GM21723 (cell line): ENCODE measurements around the gene TRMT44.
"Not testable (repeated sequence)": the region's sequence is repeated elsewhere in the genome, so short reads cannot be mapped to it uniquely, and the experiment has no call there.

Experiments used
- ATAC-seq: cut with Tn5 transposase; IDR thresholded peaks from one replicate; pipeline ENCODE4 v1.9.1; 2021; ENCODE audit warnings: mild to moderate bottlenecking, moderate library complexity; ENCODE audit not compliant: unreplicated experiment

Gene TRMT44

DNA sequence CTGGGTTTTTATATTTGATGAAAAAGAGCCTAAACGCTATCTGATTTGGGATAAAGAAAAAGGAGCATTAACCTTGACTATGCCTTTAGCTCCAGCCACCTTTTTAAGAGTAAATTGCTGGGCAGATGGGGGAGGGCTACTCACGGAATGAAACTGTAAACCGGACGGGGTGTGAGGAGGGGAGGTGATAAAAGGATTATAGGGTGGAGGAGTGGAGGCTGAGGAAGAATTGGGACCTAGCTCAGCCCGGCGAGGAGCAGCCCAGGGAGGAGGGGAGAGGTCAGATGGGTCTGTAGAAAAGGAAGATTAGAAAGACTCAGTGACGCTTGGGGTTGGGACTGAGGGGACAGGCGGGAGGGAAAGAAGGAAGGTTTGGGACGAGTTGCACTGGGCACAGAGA lies 46.1 kb downstream of the TRMT44 start:
- ATAC-seq, result not testable (repeated sequence)

- ATAC-seq, result no peak
These were observed 48.3 kb downstream of the TRMT44 start for GRCh38 chr4:8488791-8489369.

DNA sequence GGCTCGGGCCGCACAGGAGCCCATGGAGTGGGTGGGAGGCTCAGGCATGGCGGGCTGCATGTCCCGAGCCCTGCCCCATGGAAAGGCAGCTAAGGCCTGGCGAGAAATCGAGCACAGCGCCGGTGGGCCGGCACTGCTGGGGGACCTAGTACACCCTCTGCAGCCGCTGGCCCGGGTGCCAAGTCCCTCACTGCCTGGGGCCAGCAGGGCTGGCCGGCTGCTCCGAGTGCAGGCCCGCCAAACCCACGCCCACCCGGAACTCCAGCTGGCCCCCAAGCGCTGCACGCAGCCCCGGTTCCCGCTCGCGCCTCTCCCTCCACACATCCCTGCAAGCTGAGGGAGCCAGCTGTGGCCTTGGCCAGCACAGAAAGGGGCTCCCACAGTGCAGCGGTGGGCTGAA lies 50.9 kb downstream of the TRMT44 start:
- ATAC-seq, result not testable (repeated sequence)

DNA sequence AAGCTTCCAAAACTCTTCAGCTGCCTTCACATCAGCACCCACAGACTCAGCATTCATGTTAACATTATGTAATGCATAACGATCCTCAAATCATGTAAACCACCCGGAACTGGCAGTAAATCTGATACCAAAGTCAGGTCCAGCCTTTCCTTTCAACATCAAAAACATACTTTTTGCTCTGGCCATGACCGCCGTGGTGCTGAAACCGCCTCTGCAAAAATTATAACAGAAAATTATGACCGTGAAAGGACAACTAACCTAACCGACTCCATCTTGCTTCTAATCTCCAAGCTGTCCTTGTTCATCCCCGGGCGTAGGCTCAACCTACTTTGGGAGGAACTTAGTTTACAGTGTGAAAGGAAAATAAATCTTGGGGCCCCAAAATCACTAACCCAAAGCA lies 51.6 kb downstream of the TRMT44 start:
- ATAC-seq, result no peak

DNA sequence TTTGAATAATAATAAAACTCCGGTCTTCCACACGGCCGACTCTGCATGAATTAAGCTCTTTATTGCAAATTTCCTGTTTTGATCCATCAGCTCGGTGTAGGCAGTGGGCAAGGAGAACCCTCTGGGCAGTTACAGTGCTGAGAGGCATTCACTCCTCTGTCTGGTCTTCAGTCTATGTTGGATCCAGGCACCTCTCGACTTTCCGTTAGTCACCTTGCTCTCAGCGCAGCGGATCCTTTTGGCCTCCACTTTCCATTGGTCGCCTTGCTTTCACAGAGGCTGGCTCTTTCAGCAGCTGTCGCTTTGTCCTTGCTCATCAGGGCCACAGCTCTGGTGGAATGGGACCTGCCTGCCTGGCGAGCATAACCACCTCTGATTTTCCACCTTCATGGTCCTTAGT lies 52.9 kb downstream of the TRMT44 start:
- ATAC-seq, result no peak

DNA sequence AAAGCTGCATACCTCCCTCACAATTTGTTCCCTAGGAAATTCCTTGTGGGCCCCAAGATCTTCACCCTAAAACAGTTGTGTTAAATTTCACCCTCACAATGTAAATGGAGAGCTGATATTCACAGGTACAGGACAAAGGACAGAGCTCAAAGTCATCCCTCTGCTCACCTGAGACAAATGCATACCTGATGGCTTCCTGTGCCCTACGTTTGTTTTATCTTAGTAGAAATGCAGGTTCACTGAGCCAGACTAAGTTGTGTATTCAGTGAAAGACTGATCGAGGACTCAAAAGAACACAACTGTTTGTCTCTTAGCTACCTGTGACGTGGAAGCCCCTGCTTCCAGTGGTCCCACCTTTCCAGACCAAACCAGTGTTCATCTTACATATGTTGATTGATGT lies 53.6 kb downstream of the TRMT44 start:
- ATAC-seq, result no peak

- no peak for ATAC-seq
These were observed 54.5 kb downstream of the TRMT44 start for GRCh38 chr4:8494983-8495548.

DNA sequence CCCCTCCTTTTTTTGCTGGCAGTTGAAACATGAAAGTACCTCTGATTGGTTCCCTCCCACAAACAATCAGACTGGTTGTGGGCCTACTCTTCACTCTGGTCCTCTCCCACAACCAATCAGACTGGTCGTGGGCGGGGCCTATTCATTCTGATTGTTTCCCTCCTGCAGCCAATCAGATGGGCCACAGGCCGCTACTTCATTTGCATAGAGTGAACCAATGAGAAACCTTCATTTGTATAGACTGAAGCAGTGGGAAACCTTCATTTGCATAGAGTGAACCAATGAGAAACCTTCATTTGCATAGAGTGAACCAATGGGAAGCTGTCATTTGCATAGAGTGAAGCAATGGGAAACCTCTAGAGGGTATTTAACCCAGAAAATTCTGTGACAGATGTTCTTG lies 55.2 kb downstream of the TRMT44 start:
- no peak for ATAC-seq

- no peak for ATAC-seq
These were observed 57.2 kb downstream of the TRMT44 start for GRCh38 chr4:8497762-8498161.

DNA sequence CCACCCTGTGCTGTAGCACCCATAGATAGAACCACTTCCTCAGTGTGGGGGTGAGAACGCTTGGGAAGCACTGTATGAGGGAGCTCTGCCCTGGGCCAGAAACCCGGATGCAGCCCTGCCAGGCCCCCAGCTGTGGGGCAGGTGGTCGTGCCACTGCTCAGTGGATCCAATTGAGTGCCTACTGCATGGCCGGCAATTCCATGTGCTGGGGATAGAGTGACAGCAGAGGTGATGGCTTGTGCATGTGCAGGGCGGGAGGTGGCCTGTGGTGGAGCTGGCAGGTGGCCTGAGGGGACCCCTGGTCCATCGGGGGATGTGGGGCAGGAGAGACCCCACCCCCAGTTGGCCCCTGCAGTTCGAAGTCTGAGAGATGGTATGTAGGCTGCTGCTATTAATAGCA lies 60.4 kb downstream of the TRMT44 start:
- no peak for ATAC-seq

- no peak for ATAC-seq
These were observed 61.2 kb downstream of the TRMT44 start for GRCh38 chr4:8501781-8502180.

- no peak for ATAC-seq
These were observed 61.8 kb downstream of the TRMT44 start for GRCh38 chr4:8502371-8502770.

- no peak for ATAC-seq
These were observed 62.4 kb downstream of the TRMT44 start for GRCh38 chr4:8502836-8503585.

- ATAC-seq, result no peak
These were observed 63.2 kb downstream of the TRMT44 start for GRCh38 chr4:8503801-8504200.

DNA sequence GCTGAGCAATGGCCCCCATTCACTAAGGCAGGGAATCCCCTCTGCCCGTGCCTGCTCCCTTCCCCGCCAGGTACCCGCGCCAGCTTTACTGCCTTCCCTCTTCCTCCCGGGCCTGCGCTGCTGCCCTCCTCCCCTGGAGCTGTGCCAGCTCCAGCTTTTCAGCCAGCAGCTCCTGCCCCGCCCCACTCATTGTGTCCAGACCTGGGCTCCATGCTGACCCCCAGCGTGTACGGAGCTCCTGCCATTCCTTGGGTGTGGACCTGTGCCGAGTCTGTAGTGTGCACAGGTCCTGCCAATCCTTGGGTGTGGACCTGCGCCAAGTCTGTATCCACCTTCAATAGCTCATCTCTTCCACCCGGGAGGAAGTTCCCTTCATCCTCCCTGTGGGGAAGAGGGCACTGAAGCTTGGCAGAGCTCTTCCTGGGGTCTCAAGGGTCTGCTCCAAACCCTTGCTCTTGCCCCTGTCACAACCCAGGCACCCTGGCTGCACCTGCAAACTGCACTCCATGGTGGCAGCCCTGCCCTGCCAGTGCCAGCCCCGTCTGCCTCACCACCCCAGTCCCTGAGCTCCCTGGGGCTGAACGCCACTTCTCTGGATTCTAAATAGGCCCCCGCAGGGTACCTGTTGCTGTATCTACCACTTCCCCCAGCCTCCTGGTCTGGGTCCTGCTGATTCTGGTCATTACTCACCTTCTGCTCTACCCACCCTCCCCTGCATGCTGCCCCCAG lies 63.9 kb downstream of the TRMT44 start:
- ATAC-seq, result no peak

DNA sequence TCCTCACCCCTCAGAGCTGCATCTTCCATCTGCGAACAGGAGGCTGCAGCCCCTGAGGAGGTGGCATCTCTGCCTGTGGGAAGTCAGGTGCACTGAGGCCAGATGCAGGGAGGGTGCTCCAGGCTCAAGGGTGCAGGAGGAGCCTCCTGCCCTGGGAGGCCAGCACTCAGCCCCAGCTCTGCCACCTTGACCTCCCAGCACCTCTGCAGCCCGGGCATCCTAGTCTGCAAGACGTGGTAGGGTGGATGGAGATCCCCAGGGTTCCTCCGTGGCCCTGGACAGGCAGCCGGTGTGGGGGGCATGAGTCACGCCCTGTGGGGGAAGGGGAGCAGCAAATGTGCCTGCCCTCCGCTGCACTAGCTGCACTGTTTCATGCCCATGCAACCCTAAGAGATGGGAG lies 64.7 kb downstream of the TRMT44 start:
- ATAC-seq, result no peak

- no peak for ATAC-seq
These were observed 65.4 kb downstream of the TRMT44 start for GRCh38 chr4:8506006-8506372.

DNA sequence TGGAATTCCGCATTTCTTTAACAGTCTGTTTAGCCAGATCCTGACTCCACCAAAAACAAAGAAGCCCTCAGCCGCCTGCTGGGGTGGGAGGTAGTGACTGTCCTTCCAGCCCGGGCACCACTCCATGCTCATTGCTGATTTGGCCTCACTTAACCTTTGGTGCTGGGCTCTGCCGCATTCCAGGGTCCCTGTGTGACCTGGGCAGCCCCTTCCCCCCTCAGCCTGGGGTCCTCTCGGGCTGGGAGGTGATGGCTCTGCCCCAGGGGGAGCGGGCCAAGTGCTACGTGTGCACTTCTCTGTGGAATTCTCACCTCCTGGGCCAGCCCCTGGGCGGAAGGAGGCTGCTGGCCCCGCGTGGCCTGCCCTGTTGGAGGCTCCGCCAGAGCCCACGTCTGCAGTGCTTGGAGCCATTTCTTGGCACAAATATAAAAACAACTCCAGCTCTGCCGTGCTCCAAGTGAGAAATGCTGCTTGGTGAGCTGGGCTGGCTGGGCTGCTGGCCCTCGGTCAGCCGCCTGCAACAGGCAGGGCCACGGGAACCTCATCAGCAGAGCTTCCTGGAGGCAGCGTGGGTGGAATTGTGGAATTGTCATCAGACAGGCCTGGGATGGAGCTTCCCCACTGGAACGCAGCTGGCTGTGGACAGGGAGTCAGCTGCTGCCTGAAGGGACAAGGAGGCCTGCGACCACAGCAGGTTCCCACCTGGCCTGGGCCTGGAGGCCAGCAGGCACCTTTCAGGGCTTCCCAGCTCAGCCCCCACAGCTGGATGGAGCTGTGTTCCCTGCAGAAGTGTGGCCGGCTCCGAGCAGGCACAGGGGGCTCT lies 66.0 kb downstream of the TRMT44 start:
- no peak for ATAC-seq

GRCh38 chr4:8507196-8507570 lies 66.6 kb downstream of the TRMT44 start:
- no peak for ATAC-seq

DNA sequence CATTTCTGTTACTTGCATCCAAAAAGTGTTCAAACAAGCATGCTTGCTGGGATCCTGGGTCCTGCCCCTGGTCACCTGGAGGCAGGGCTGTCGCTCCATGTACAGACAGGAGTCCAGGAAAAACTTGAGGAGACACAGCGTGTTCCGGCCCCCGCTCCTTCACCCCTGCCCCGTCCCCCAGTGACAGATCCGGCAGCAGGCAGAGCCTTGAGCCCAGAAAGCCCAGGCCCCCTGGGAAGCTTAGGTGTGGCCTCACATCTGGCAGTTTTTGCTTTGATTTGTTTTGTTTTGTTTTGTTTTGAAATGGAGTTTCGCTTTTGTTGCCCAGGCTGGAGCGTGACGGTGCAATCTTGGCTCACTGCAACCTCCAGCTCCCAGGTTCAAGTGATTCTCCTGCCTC lies 67.0 kb downstream of the TRMT44 start:
- ATAC-seq, result no peak

- ATAC-seq, result no peak
These were observed 67.7 kb downstream of the TRMT44 start for GRCh38 chr4:8508266-8508665.
